NCI-H128 (cell line): ENCODE data around the gene SYTL1.

Source experiments
- DNase-seq: peaks from one replicate; lab custom pipeline; 2025; ENCODE audit not compliant: unreplicated experiment; lab: John Stamatoyannopoulos, UW

Gene SYTL1

GRCh38 chr1:27400082-27400962 is 58.5 kb downstream of the SYTL1 start:
- DNase-seq: no peak

- DNase-seq: no peak
These were observed 59.1 kb downstream of the SYTL1 start for GRCh38 chr1:27400963-27401341.

- no peak for DNase-seq
These were observed 60.5 kb downstream of the SYTL1 start for GRCh38 chr1:27402349-27402754.

- DNase-seq: no peak
These were observed 61.4 kb downstream of the SYTL1 start for GRCh38 chr1:27403065-27403726.
